22Rv1 (cell line): ENCODE data around the gene LRRC30.

Experiments
- CTCF ChIP-seq: fragments of 450-650 bp; IDR thresholded peaks from 2 replicates; pipeline ENCODE4 v1.5.1; 2017; ENCODE audit warnings: mild to moderate bottlenecking
- ZFX ChIP-seq: fragments of 450-650 bp; IDR thresholded peaks from 2 replicates; pipeline ENCODE4 v1.6.1; 2017; ENCODE audit warnings: antibody characterized with exemption, borderline replicate concordance

DNA sequence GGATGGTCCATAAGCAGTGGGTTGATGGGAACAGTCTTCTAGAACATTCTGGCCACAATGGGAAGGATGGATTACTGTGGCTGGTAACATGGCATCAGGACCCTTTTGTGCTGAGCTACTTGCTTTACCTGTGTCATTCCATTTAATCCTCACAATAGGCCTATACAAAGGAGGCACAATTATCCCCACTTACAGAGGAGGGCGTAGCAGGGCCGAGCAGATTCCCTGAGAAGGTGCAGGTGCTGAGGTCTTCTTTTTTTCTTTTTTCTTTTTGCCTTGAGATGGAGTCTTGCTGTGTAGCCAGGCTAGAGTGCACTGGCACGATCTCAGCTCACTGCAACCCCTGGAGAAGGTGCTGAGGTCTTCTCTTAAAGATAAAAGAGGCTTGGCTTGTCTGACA is 6.7 kb upstream of the LRRC30 start:
- no peak for TF ChIP-seq CTCF
- TF ChIP-seq ZFX: no peak
